Measurements from ENCODE around the gene VAPA.

GRCh38 chr18:9876212-9876866 lies 37.5 kb upstream of the VAPA start:
- no peak for TF ChIP-seq YY1 (IDR thresholded peaks at IDR 0.05; ENCODE audit: low read depth)
- TF ChIP-seq REST (IDR thresholded peaks at IDR 0.05; ENCODE audit: low read depth): no peak
- no peak for TF ChIP-seq RAD21 (IDR thresholded peaks at IDR 0.05; ENCODE audit: low read depth)
- TF ChIP-seq EGR1 (IDR thresholded peaks at IDR 0.05): no peak

Measured in Ishikawa (cell line).